Peyer's patch (tissue), 4 donors: ENCODE measurements around the gene JPH2. TPM values are rescaled to one million over a fixed set of nuclear protein-coding genes. Genes with fewer than 3 reads are reported as not detected.

Source experiments
- DNase-seq, 3 donors: peaks; one replicate each; pipeline ENCODE4 v3.0.0-alpha.2; 2017 to 2019
- H3K27ac ChIP-seq, 4 donors: fragments of 200-600 bp; sonication (generic); one replicate each; pipeline ENCODE4 v1.5.1; 2016 to 2019
- H3K27me3 ChIP-seq, 2 donors: fragments of 200-600 bp; sonication (generic); one replicate each; pipeline ENCODE4 v1.5.1; 2019
- H3K36me3 ChIP-seq, 3 donors: fragments of 200-600 bp; sonication (generic); one replicate each; pipeline ENCODE4 v1.5.1; 2016 to 2019
- H3K4me1 ChIP-seq, 4 donors: fragments of 200-600 bp; sonication (generic); one replicate each; pipeline ENCODE4 v1.5.1; 2016 to 2019
- H3K4me3 ChIP-seq, 4 donors: fragments of 200-600 bp; sonication (generic); 1 replicate in 3 of 4; 2 replicates in 1 of 4; pipeline ENCODE4 v1.5.1; 2016 to 2019; ENCODE audit warnings: mild to moderate bottlenecking in 1 of 4
- H3K9me3 ChIP-seq, 4 donors: fragments of 200-600 bp; sonication (generic); one replicate each; pipeline ENCODE4 v1.5.1; 2016 to 2019; ENCODE audit warnings: mild to moderate bottlenecking in 1 of 4
- CTCF ChIP-seq, 6 experiments: fragments of 450-650 bp in 4 of 6; fragments of 200-600 bp in 2 of 6; sonication (generic) in 1 of 6; IDR thresholded peaks; one replicate each; pipeline ENCODE4 v1.5.1; 2017 to 2019; ENCODE audit warnings: antibody characterized with exemption in 6 of 6, mild to moderate bottlenecking in 3 of 6, moderate library complexity in 1 of 6
- POLR2A ChIP-seq, 2 donors: fragments of 450-650 bp; IDR thresholded peaks; one replicate each; pipeline ENCODE4 v1.5.1; 2017; ENCODE audit warnings: antibody characterized with exemption in 2 of 2, mild to moderate bottlenecking in 2 of 2, moderate library complexity in 2 of 2
- total RNA-seq, 4 donors: library from RNA; depleted of rRNA; stranded (reverse); fragments of >200 nt; gene quantifications; one replicate each; pipeline ENCODE4 v1.1.0, GENCODE V29; 2016

Gene JPH2
- total RNA-seq, 4 donors from 2014 or later = 1.2 to 8.0 (median 4.2) TPM

GRCh38 chr20:44112456-44112855 is 74.5 kb downstream of the JPH2 start:
- TF ChIP-seq POLR2A (IDR thresholded peaks at IDR 0.05) (no peak), CTCF (IDR thresholded peaks at IDR 0.05) (no peak)
- Histone ChIP-seq H3K4me1 (no peaks in the 10 kb centered on the region), H3K9me3 (peaks cover 0 to 5% (median 0%) of the 10 kb centered on the region in 4 donors), H3K36me3 (no peaks in the 10 kb centered on the region), H3K27me3 (no peaks in the 10 kb centered on the region), H3K27ac (no peak overlapping the region), H3K4me3 (no peak overlapping the region)
- DNase-seq = no peak

- no peak for DNase-seq
- no peaks in the 10 kb centered on the region for H3K27me3 ChIP-seq
- H3K4me1 ChIP-seq = no peaks in the 10 kb centered on the region
- no peak overlapping the region for H3K27ac ChIP-seq
- peaks cover 0 to 5% (median 0%) of the 10 kb centered on the region in 4 donors for H3K9me3 ChIP-seq
- H3K4me3 ChIP-seq = no peak overlapping the region
- TF ChIP-seq POLR2A (IDR thresholded peaks at IDR 0.05) (no peak), CTCF (IDR thresholded peaks at IDR 0.05) (no peak)
- no peaks in the 10 kb centered on the region for H3K36me3 ChIP-seq
Observed at GRCh38 chr20:44111712-44112335, 75.2 kb downstream of the JPH2 start.

GRCh38 chr20:44110816-44111568 is 76.0 kb downstream of the JPH2 start:
- Histone ChIP-seq H3K27me3 (no peaks in the 10 kb centered on the region), H3K36me3 (no peaks in the 10 kb centered on the region), H3K4me3 (no peak overlapping the region), H3K9me3 (peaks cover 0 to 5% (median 0%) of the 10 kb centered on the region in 4 donors), H3K4me1 (no peaks in the 10 kb centered on the region), H3K27ac (no peak overlapping the region)
- no peak for DNase-seq
- TF ChIP-seq POLR2A (IDR thresholded peaks at IDR 0.05) = no peak
- TF ChIP-seq CTCF (IDR thresholded peaks at IDR 0.05) = no peak

GRCh38 chr20:44109951-44110361 is 77.0 kb downstream of the JPH2 start:
- TF ChIP-seq POLR2A (IDR thresholded peaks at IDR 0.05) (no peak), CTCF (IDR thresholded peaks at IDR 0.05) (no peak)
- no peak overlapping the region for H3K4me3 ChIP-seq
- no peaks in the 10 kb centered on the region for H3K4me1 ChIP-seq
- no peaks in the 10 kb centered on the region for H3K36me3 ChIP-seq
- H3K9me3 ChIP-seq = peaks cover 0 to 5% (median 0%) of the 10 kb centered on the region in 4 donors
- no peak for DNase-seq
- no peak overlapping the region for H3K27ac ChIP-seq
- H3K27me3 ChIP-seq = peaks cover 0 to 4% of the 10 kb centered on the region in 2 donors

- Histone ChIP-seq H3K27me3 (peaks cover 0 to 4% of the 10 kb centered on the region in 2 donors), H3K4me3 (no peak overlapping the region), H3K4me1 (no peaks in the 10 kb centered on the region), H3K27ac (no peak overlapping the region), H3K9me3 (peaks cover 0 to 5% (median 0%) of the 10 kb centered on the region in 4 donors), H3K36me3 (no peaks in the 10 kb centered on the region)
- TF ChIP-seq CTCF (IDR thresholded peaks at IDR 0.05) = no peak
- no peak for TF ChIP-seq POLR2A (IDR thresholded peaks at IDR 0.05)
- DNase-seq = no peak
Observed at GRCh38 chr20:44106615-44107014, 80.4 kb downstream of the JPH2 start.
